Measurements from ENCODE around the gene CDC42BPB.

Gene CDC42BPB

GRCh38 chr14:103033681-103034096, 23.7 kb downstream of the CDC42BPB start (continued):
- TF ChIP-seq ZNF280D (tag by site-specific recombination; IDR thresholded peaks at IDR 0.05) (no peak), ZNF248 (tag by site-specific recombination; IDR thresholded peaks at IDR 0.05) (no peak), ZNF266 (tag by site-specific recombination; IDR thresholded peaks at IDR 0.05; ENCODE audit: low read depth) (no peak), ZNF391 (tag by site-specific recombination; IDR thresholded peaks at IDR 0.05; ENCODE audit: borderline replicate concordance, low read depth) (no peak), HOXC10 (CRISPR knock-in tag; IDR thresholded peaks at IDR 0.05) (no peak)

GRCh38 chr14:103031956-103032355, 25.4 kb downstream of the CDC42BPB start:
- Histone ChIP-seq H3K36me3 (ENCODE audit: control insufficient read depth in 2 of 2, insufficient read depth in 1 of 2, low read length in 2 of 2) (no peaks in the 10 kb centered on the region; a peak in 1 of 3 replicates), H3K4me3 (ENCODE audit: low read depth, low read length) (no peak overlapping the region), H3K9me3 (ENCODE audit: control insufficient read depth, insufficient read depth, low read depth, low read length) (no peaks in the 10 kb centered on the region), H3K4me1 (ENCODE audit: control insufficient read depth, insufficient read depth, low read length) (peaks cover 25% of the 10 kb centered on the region), H3K27ac (ENCODE audit: extremely low read depth, low read depth, low read length) (peak overlapping the region; percentile 58)
- ChIA-PET CTCF (interaction anchor here (0.7 to 1.2 kb wide), 4 partner anchors 9 to 73 kb away, joined by 3 to 6 read pairs (median 4); no protein-coding TSS in a partner anchor), POLR2A (no interaction called here)
- no peak for TF ChIP-seq ZBTB6 (tag by site-specific recombination; IDR thresholded peaks at IDR 0.05)
- peak; percentile 73; the same call in 1 of the 2 replicates for TF ChIP-seq EGR2 (tag by site-specific recombination; IDR thresholded peaks at IDR 0.05; ENCODE audit: low read depth)
- no peak for TF ChIP-seq ZNF610 (tag by site-specific recombination; IDR thresholded peaks at IDR 0.05; ENCODE audit: borderline replicate concordance)
- no peak for TF ChIP-seq ZNF24 (tag by site-specific recombination; IDR thresholded peaks at IDR 0.05)
- no peak for TF ChIP-seq ZNF530 (tag by site-specific recombination; IDR thresholded peaks at IDR 0.05; ENCODE audit: low read depth)
- no peak for TF ChIP-seq KLF10 (tag by site-specific recombination; IDR thresholded peaks at IDR 0.05)
- TF ChIP-seq ZNF792 (tag by site-specific recombination; IDR thresholded peaks at IDR 0.05) = no peak
- no peak for TF ChIP-seq ZNF510 (tag by site-specific recombination; IDR thresholded peaks at IDR 0.05; ENCODE audit: insufficient replicate concordance)
- TF ChIP-seq ZNF23 (tag by site-specific recombination; IDR thresholded peaks at IDR 0.05; ENCODE audit: borderline replicate concordance) = no peak
- no peak for TF ChIP-seq ZFP37 (tag by site-specific recombination; IDR thresholded peaks at IDR 0.05)
- TF ChIP-seq CTCF (tag by site-specific recombination; IDR thresholded peaks at IDR 0.05) = 0 out of 2 replicates have a peak, but pooled peaks have one; percentile 23
- no peak for TF ChIP-seq SETDB1 (IDR thresholded peaks at IDR 0.05; ENCODE audit: insufficient read length, low read length)
- no peak for TF ChIP-seq ZNF394 (tag by site-specific recombination; IDR thresholded peaks at IDR 0.05; ENCODE audit: borderline replicate concordance)
- no peak for TF ChIP-seq ZNF184 (tag by site-specific recombination; IDR thresholded peaks at IDR 0.05)
- TF ChIP-seq ZBTB17 (tag by site-specific recombination; IDR thresholded peaks at IDR 0.05) = 0 out of 2 replicates have a peak, but pooled peaks have one; percentile 6
- no peak for TF ChIP-seq HOXD13 (CRISPR knock-in tag; IDR thresholded peaks at IDR 0.05; ENCODE audit: borderline replicate concordance)
- no peak for TF ChIP-seq ZNF155 (tag by site-specific recombination; IDR thresholded peaks at IDR 0.05)
- TF ChIP-seq ZEB2 (tag by site-specific recombination; IDR thresholded peaks at IDR 0.05) = no peak
- no peak for TF ChIP-seq PRDM6 (tag by site-specific recombination; IDR thresholded peaks at IDR 0.05)
- TF ChIP-seq ATF2 (tag by site-specific recombination; IDR thresholded peaks at IDR 0.05; ENCODE audit: low read depth) = no peak
- TF ChIP-seq ZNF324 (tag by site-specific recombination; IDR thresholded peaks at IDR 0.05) = no peak
